Body of pancreas (tissue), 4 donors: ENCODE measurements around the gene ZNF80.

ENCODE experiments used
- POLR2A ChIP-seq, 3 donors: fragments of 450-650 bp; IDR thresholded peaks; one replicate each; pipeline ENCODE4 v1.6.1; 2016; ENCODE audit warnings: antibody characterized with exemption in 3 of 3, mild to moderate bottlenecking in 2 of 3
- TF ChIP-seq, protein P1 (sequence below), 7 experiments: fragments of 450-650 bp in 4 of 7; fragments of 200-600 bp in 3 of 7; sonication (generic) in 3 of 7; IDR thresholded peaks; one replicate each; pipeline ENCODE4 v1.5.1; 2016 to 2019; ENCODE audit warnings: antibody characterized with exemption in 7 of 7

DNA sequence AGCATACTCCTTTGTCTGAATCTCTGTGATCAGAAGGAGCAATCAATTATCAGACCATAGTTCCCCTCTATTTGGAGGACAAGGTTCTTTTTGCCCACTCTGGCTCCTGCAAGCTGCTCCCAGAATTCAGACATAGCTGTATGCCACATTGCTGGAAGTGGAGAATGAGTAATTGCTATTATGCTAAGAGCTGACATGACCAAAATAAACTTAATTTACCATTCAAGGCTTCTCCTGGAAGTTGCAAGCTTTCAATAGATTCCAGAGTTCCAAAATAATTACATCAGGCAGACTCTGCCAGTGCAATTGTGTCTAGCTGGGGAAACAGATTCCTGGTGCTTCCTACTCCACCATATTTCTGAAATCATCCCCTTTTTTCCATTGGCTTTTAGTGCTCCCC lies 50.9 kb downstream of the ZNF80 start:
- no peak for TF ChIP-seq POLR2A (IDR thresholded peaks at IDR 0.05)
- TF ChIP-seq, protein P1, sequence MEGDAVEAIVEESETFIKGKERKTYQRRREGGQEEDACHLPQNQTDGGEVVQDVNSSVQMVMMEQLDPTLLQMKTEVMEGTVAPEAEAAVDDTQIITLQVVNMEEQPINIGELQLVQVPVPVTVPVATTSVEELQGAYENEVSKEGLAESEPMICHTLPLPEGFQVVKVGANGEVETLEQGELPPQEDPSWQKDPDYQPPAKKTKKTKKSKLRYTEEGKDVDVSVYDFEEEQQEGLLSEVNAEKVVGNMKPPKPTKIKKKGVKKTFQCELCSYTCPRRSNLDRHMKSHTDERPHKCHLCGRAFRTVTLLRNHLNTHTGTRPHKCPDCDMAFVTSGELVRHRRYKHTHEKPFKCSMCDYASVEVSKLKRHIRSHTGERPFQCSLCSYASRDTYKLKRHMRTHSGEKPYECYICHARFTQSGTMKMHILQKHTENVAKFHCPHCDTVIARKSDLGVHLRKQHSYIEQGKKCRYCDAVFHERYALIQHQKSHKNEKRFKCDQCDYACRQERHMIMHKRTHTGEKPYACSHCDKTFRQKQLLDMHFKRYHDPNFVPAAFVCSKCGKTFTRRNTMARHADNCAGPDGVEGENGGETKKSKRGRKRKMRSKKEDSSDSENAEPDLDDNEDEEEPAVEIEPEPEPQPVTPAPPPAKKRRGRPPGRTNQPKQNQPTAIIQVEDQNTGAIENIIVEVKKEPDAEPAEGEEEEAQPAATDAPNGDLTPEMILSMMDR (IDR thresholded peaks at IDR 0.05), result no peak
